ENCODE measurements around the gene ZMYM1.
"Not testable (repeated sequence)": the region's sequence is repeated elsewhere in the genome, so short reads cannot be mapped to it uniquely, and the experiment has no call there.

The ZMYM1 gene

DNA sequence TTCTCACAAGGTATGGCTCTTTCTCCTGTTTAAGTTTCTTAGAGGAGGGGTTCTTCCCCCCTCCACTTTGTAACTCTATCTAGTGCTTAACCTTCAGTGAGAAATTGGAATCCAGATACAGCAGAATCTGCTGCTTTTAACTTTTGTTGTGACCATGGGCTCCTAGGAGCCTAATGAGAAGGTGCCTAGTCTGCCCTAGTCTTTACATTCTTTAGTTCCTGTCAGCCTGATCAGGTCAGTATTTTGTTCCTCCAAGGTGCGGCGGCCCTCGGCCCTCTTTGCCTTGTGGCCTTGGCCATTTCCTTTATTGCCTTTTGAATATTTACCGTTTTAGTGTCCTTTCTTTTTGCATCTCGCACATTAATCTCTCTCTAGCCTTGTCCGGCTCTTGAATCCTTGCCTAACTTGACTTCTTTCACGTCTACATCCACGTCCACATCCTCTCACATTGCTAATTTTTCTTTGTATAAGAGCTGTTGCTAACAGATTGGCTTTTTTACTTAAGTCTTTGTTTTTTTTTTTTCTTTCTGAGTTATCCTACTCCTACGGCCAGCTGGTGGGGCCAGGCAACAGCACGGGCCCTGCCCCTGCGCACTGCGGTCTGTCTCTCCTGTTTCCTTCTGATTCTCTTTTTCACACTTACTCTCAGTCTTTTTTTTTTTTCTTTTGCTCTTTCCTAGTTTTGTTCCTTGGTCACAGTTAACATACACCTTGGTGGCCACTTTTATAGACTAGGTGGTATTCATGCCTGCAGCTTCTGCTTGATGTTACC lies 64.7 kb downstream of the ZMYM1 start:
- no peak for TF ChIP-seq CTCF (IDR thresholded peaks at IDR 0.05; ENCODE audit: insufficient read depth, missing control alignments)
- DNase-seq (ENCODE audit: insufficient read length, low spot score) (no peak), FAIRE-seq (no peak)

DNA sequence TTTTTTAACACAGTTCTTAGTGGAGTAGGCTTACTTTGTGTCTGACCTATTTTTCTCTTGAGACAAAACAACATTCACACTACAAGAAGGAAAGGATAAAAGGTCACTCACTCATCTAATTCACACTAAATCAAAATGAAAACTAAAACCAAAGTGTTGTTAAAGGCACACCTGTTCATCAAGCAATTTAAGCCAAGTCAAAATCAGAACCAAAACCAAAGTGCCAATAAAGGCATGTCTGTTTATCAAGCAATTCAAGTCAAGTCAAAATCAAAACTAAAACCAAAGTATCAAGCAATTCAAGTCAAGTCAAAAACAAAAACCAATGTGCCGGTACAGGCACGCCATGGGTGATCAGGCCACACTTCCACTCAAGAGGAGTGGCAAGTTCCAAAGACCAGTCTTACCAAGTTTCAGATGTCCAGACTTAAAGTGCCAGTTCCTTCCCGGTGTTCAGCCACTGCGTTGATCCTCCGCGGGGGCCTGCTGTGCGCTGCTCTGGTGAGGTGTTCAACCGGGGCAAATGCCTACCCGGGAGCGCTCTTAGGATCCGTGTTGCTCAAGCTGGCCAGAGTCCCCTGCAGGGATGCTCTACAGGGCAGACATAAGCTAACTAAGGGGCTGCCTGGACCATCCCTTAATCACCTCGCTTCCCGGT lies 66.8 kb downstream of the ZMYM1 start:
- not testable (repeated sequence) for FAIRE-seq; DNase-seq (ENCODE audit: insufficient read length, low spot score)

DNA sequence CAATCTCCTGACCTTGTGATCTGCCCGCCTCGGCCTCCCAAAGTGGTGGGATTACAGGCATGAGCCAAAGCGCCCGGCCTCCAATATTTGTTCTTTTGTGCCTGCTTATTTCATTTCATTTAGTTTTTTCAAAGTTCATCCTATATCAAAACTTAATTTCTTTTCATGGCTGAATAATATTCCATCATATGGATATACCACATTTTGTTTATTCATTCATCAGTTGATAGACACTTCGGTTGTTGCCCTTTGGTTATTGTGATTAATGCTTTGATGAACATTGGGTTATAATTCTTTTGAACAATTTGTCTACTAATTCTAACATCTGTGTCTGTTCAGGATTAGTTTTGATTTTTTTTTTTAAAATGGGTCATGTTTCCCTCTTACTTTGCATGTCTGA lies 72.0 kb downstream of the ZMYM1 start:
- no peak for TF ChIP-seq CTCF (IDR thresholded peaks at IDR 0.05; ENCODE audit: insufficient read depth, missing control alignments)
- DNase-seq (ENCODE audit: insufficient read length, low spot score) = no peak
- no peak for FAIRE-seq

DNA sequence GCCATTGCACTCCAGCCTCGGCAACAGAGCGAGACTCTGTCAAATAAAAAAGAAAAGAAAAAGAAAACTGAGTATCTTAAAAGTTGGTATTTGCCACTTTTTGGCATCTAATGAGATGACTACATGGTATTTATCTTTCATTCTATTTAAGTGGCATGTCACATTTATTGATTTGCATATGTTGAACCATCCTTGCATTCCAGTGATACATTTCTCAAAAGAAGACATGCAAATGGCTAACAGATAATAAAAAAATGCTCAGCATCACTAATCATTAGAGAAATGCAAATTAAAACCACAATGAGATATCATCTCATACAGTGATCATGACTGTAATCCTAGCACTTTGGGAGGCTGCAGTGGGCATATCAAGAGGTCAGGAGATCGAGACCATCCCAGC lies 85.7 kb downstream of the ZMYM1 start:
- TF ChIP-seq CTCF (IDR thresholded peaks at IDR 0.05; ENCODE audit: insufficient read depth, missing control alignments) = no peak
- FAIRE-seq = no peak
- no peak for DNase-seq (ENCODE audit: insufficient read length, low spot score)
